Esophagus squamous epithelium (tissue), 4 donors: ENCODE measurements around the gene ZEB2.

Experiments
- POLR2A ChIP-seq, 4 donors: fragments of 450-650 bp; IDR thresholded peaks; one replicate each; pipeline ENCODE4 v1.6.1; 2017; ENCODE audit warnings: antibody characterized with exemption in 4 of 4, mild to moderate bottlenecking in 4 of 4, moderate library complexity in 3 of 4
- TF ChIP-seq, protein P1 (sequence below), 6 experiments: fragments of 450-650 bp in 4 of 6; fragments of 200-600 bp in 2 of 6; sonication (generic) in 2 of 6; IDR thresholded peaks; one replicate each; pipeline ENCODE4 v1.5.1; 2016 to 2019; ENCODE audit warnings: antibody characterized with exemption in 6 of 6, mild to moderate bottlenecking in 4 of 6, moderate library complexity in 4 of 6

DNA sequence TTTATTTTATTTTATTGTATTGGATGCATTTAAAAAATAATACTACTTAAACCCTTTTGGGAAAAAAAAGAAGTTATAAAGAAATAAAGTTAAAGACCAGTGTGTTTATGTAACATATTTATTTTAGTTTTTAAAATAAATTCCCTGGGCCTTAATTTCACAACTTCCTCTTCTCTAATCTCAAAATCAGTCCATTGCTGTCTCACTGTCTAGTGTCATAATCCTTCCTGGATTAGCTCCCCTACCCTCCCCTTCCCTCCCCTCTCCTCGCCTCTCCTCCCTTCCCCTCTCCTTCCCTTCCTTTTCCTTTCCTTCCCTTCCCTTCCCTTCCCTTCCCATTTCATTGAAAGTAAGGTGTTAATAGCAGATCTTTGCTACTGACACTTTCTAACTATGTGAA is 40.3 kb upstream of the ZEB2 start:
- TF ChIP-seq, protein P1, sequence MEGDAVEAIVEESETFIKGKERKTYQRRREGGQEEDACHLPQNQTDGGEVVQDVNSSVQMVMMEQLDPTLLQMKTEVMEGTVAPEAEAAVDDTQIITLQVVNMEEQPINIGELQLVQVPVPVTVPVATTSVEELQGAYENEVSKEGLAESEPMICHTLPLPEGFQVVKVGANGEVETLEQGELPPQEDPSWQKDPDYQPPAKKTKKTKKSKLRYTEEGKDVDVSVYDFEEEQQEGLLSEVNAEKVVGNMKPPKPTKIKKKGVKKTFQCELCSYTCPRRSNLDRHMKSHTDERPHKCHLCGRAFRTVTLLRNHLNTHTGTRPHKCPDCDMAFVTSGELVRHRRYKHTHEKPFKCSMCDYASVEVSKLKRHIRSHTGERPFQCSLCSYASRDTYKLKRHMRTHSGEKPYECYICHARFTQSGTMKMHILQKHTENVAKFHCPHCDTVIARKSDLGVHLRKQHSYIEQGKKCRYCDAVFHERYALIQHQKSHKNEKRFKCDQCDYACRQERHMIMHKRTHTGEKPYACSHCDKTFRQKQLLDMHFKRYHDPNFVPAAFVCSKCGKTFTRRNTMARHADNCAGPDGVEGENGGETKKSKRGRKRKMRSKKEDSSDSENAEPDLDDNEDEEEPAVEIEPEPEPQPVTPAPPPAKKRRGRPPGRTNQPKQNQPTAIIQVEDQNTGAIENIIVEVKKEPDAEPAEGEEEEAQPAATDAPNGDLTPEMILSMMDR (IDR thresholded peaks at IDR 0.05), result no peak
- no peak for TF ChIP-seq POLR2A (IDR thresholded peaks at IDR 0.05)
